H9 (cell line): Measurements from ENCODE around the gene PITPNM3. TPM values are rescaled to one million over a fixed set of nuclear protein-coding genes. Genes with fewer than 3 reads are reported as not detected.

Experiments used
- DNase-seq: peaks from one replicate; pipeline ENCODE4 v3.0.0-alpha.2; 2017
- H2AFZ ChIP-seq: one replicate; pipeline ENCODE4 v1.6.1; 2013; ENCODE audit warnings: mild to moderate bottlenecking, low read length, control low read depth, moderate library complexity
- H2AK5ac ChIP-seq: 2 replicates; pipeline ENCODE4 v1.6.1; 2013; ENCODE audit warnings: low read length, control low read depth, mixed read lengths; ENCODE audit not compliant: insufficient read length
- H2BK120ac ChIP-seq: one replicate; pipeline ENCODE4 v1.6.1; 2013; ENCODE audit warnings: low read depth, mild to moderate bottlenecking, low read length, control low read depth, inconsistent platforms; ENCODE audit not compliant: poor library complexity, severe bottlenecking
- H2BK12ac ChIP-seq: 2 replicates; pipeline ENCODE4 v1.6.1; 2013; ENCODE audit warnings: low read length, control low read depth, mixed read lengths, low read depth; ENCODE audit not compliant: insufficient read length
- H2BK15ac ChIP-seq: 2 replicates; pipeline ENCODE4 v1.6.1; 2013; ENCODE audit warnings: low read depth, low read length, control low read depth
- H2BK20ac ChIP-seq: one replicate; pipeline ENCODE4 v1.6.1; 2013; ENCODE audit warnings: low read depth, mild to moderate bottlenecking, low read length, control low read depth, inconsistent platforms; ENCODE audit not compliant: poor library complexity, severe bottlenecking
- H2BK5ac ChIP-seq: 2 replicates; pipeline ENCODE4 v1.6.1; 2013; ENCODE audit warnings: low read length, control low read depth, mixed read lengths; ENCODE audit not compliant: insufficient read length
- H3K14ac ChIP-seq: 2 replicates; pipeline ENCODE4 v1.6.1; 2013; ENCODE audit warnings: low read length, control low read depth; ENCODE audit not compliant: insufficient read depth
- H3K18ac ChIP-seq: 2 replicates; pipeline ENCODE4 v1.6.1; 2013; ENCODE audit warnings: low read depth, mild to moderate bottlenecking, mixed read lengths, low read length, control low read depth; ENCODE audit not compliant: insufficient read length
- H3K23ac ChIP-seq: 2 replicates; pipeline ENCODE4 v1.6.1; 2013; ENCODE audit warnings: low read length, control low read depth, mixed read lengths, low read depth; ENCODE audit not compliant: insufficient read length
- H3K23me2 ChIP-seq: 2 replicates; pipeline ENCODE4 v1.6.1; 2013; ENCODE audit warnings: low read depth, mild to moderate bottlenecking, mixed read lengths, low read length, control low read depth; ENCODE audit not compliant: insufficient read length, poor library complexity, severe bottlenecking
- H3K27ac ChIP-seq: 2 replicates; pipeline ENCODE4 v1.5.1; 2013; ENCODE audit warnings: low read length, control low read depth, mixed read lengths, low read depth; ENCODE audit not compliant: insufficient read length
- H3K27me3 ChIP-seq: 2 replicates; pipeline ENCODE4 v1.6.1; 2013; ENCODE audit warnings: low read length, control low read depth, inconsistent platforms; ENCODE audit not compliant: insufficient read depth
- H3K4ac ChIP-seq: 2 replicates; pipeline ENCODE4 v1.6.1; 2013; ENCODE audit warnings: low read depth, mild to moderate bottlenecking, control low read depth, inconsistent platforms, low read length, moderate library complexity
- H3K4me1 ChIP-seq: 2 replicates; pipeline ENCODE4 v1.6.1; 2013; ENCODE audit warnings: low read length, control low read depth, inconsistent platforms; ENCODE audit not compliant: insufficient read depth
- H3K4me2 ChIP-seq: 2 replicates; pipeline ENCODE4 v1.6.1; 2013; ENCODE audit warnings: low read length, control low read depth, mixed read lengths; ENCODE audit not compliant: insufficient read length, insufficient read depth
- H3K56ac ChIP-seq: 2 replicates; pipeline ENCODE4 v1.6.1; 2013; ENCODE audit warnings: low read depth, mild to moderate bottlenecking, mixed read lengths, low read length, control low read depth; ENCODE audit not compliant: insufficient read length
- H3K79me1 ChIP-seq: 2 replicates; pipeline ENCODE4 v1.6.1; 2013; ENCODE audit warnings: low read depth, mild to moderate bottlenecking, moderate library complexity, low read length, control low read depth, inconsistent platforms; ENCODE audit not compliant: insufficient read depth, poor library complexity, severe bottlenecking
- H3K79me2 ChIP-seq: 2 replicates; pipeline ENCODE4 v1.6.1; 2013; ENCODE audit warnings: low read length, control low read depth, inconsistent platforms; ENCODE audit not compliant: insufficient read depth
- H3K9ac ChIP-seq: 2 replicates; pipeline ENCODE4 v1.6.1; 2013; ENCODE audit warnings: low read length, control low read depth, mixed read lengths; ENCODE audit not compliant: insufficient read length; ENCODE audit errors: extremely low read depth
- H3K9me3 ChIP-seq: one replicate; pipeline ENCODE4 v1.6.1; 2013; ENCODE audit warnings: low read depth, low read length, inconsistent platforms; ENCODE audit not compliant: control insufficient read depth
- H3T11ph ChIP-seq: one replicate; pipeline ENCODE4 v1.6.1; 2013; ENCODE audit warnings: mild to moderate bottlenecking, low read length, control low read depth, inconsistent platforms
- H4K20me1 ChIP-seq: one replicate; pipeline ENCODE4 v1.6.1; 2013; ENCODE audit not compliant: control insufficient read depth, insufficient read length, insufficient read depth
- H4K5ac ChIP-seq: 2 replicates; pipeline ENCODE4 v1.6.1; 2013; ENCODE audit warnings: low read depth, mild to moderate bottlenecking, mixed read lengths, low read length, control low read depth; ENCODE audit not compliant: insufficient read length
- H4K8ac ChIP-seq: replicated peaks from 2 replicates; pipeline ENCODE4 v1.6.1; 2013; ENCODE audit warnings: low read length, control low read depth, mixed read lengths, low read depth; ENCODE audit not compliant: insufficient read length
- H4K91ac ChIP-seq: 2 replicates; pipeline ENCODE4 v1.6.1; 2013; ENCODE audit warnings: low read depth, mild to moderate bottlenecking, moderate library complexity, mixed read lengths, low read length, control low read depth; ENCODE audit not compliant: insufficient read length
- H3K27ac Mint-ChIP-seq, 3 experiments: 2 replicates in 2 of 3; 3 replicates in 1 of 3; pipeline ENCODE4 v1.8.0; 2020 to 2021; ENCODE audit warnings: mixed read lengths in 3 of 3, mild to moderate bottlenecking in 1 of 3, moderate library complexity in 1 of 3
- H3K27me3 Mint-ChIP-seq: 2 replicates; pipeline ENCODE4 v1.8.0; 2021; ENCODE audit warnings: low read depth, mild to moderate bottlenecking, moderate library complexity, mixed read lengths
- H3K36me3 Mint-ChIP-seq, 3 experiments: 2 replicates in 2 of 3; 3 replicates in 1 of 3; pipeline ENCODE4 v1.8.0; 2020 to 2021; ENCODE audit warnings: low read depth in 3 of 3, mixed read lengths in 3 of 3; ENCODE audit not compliant: insufficient read depth in 1 of 3
- H3K4me1 Mint-ChIP-seq, 2 experiments: 2 replicates each; pipeline ENCODE4 v1.8.0; 2020; ENCODE audit warnings: mixed read lengths in 2 of 2
- H3K4me3 Mint-ChIP-seq, 2 experiments: 2 replicates in 1 of 2; 3 replicates in 1 of 2; pipeline ENCODE4 v1.8.0; 2020 to 2021; ENCODE audit warnings: mild to moderate bottlenecking in 2 of 2, mixed read lengths in 2 of 2, moderate library complexity in 1 of 2
- H3K9me3 Mint-ChIP-seq, 2 experiments: 2 replicates in 1 of 2; 3 replicates in 1 of 2; pipeline ENCODE4 v1.8.0; 2020; ENCODE audit warnings: mild to moderate bottlenecking in 2 of 2, mixed read lengths in 2 of 2, moderate library complexity in 1 of 2
- WGBS: extraction: QIAGEN DNeasy Blood & Tissue Kit; methylation state at CpG from one replicate; pipeline ENCODE4 v1.1.7; 2013; ENCODE audit warnings: missing lambda C conversion rate, low lambda C conversion rate, mixed read lengths; ENCODE audit not compliant: insufficient read length; ENCODE audit errors: extremely low coverage; 5-methylcytosine and 5-hydroxymethylcytosine counted together
- total RNA-seq: library from RNA; stranded (reverse); gene quantifications from 2 replicates; pipeline ENCODE4 v1.2.1, GENCODE V29; 2021
- TF ChIP-seq, protein P1 (sequence below): fragments of 200-600 bp; sonication (generic); conservative IDR thresholded peaks from 3 replicates; pipeline ENCODE4 v1.8.0; 2021; ENCODE audit warnings: antibody characterized with exemption, mild to moderate bottlenecking

The PITPNM3 gene
- total RNA-seq, 1 experiment from 2014 or later, result 3.4 TPM

DNA sequence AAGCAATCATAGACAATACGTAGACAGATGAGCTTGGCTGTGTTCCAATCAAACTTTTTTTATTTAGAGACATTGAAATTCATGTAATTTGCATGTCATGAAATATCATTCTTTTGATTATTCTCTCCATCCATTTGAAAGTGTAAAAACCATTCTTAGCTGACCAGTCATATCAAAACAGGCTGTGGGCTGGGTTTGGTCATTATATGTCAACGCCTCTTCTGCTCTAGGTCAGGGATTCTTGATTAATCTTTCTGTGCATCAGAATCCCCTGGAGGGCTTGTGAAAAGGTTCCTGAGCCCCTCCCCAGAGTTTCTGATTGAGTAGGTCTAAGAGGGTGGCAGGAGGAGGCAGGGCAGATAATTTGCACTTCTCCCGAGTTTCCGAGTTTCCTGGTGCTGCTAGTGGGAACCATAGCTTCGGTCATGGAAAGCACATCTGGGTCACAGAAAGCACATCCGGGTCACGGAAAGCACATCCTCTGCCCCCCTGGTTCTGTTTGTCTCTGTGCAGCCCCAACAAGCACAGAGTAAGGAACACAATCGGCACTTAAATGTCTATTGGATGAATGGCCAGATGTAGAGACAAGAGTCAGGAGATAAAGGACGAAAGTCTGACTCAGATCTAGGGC is 95.7 kb downstream of the PITPNM3 start:
- Histone ChIP-seq H2AK5ac (no peak overlapping the region), H2BK12ac (no peak overlapping the region), H3K4me1 (peaks cover 15% of the 10 kb centered on the region; the same call in 1 of the 2 replicates), H3K27me3 (no peaks in the 10 kb centered on the region; the same call in 1 of the 2 replicates), H3K18ac (no peak overlapping the region), H3K27ac (no peak overlapping the region), H2BK120ac (no peak overlapping the region), H4K91ac (no peak overlapping the region), H4K5ac (no peak overlapping the region), H2BK20ac (no peak overlapping the region), H3T11ph (no peak overlapping the region), H2BK5ac (no peak overlapping the region), H3K79me1 (no peaks in the 10 kb centered on the region), H3K56ac (no peak overlapping the region), H4K8ac (no peak overlapping the region), H3K4ac (no peak overlapping the region), H3K4me2 (no peak overlapping the region), H2AFZ (no peak overlapping the region), H3K79me2 (no peaks in the 10 kb centered on the region), H3K14ac (no peak overlapping the region), H3K9ac (no peak overlapping the region), H3K23ac (no peak overlapping the region), H3K9me3 (no peaks in the 10 kb centered on the region), H2BK15ac (no peak overlapping the region), H3K23me2 (no peaks in the 10 kb centered on the region), H4K20me1 (no peaks in the 10 kb centered on the region)
- Mint-ChIP-seq H3K4me3 (no peak overlapping the region), H3K4me1 (peaks cover 33 to 38% of the 10 kb centered on the region in 2 experiments), H3K27ac (0 out of 7 replicates have a peak overlapping the region, but pooled peaks of 1 of the 3 experiments have one; percentile 10), H3K36me3 (peaks cover 0 to 1% (median 0%) of the 10 kb centered on the region in 3 experiments; a peak in 1 of 7 replicates), H3K9me3 (no peaks in the 10 kb centered on the region; a peak in 1 of 5 replicates), H3K27me3 (peaks cover 3% of the 10 kb centered on the region)
- no CpG with 5 or more reads among the region's 9 CpGs for WGBS
- TF ChIP-seq, protein P1, sequence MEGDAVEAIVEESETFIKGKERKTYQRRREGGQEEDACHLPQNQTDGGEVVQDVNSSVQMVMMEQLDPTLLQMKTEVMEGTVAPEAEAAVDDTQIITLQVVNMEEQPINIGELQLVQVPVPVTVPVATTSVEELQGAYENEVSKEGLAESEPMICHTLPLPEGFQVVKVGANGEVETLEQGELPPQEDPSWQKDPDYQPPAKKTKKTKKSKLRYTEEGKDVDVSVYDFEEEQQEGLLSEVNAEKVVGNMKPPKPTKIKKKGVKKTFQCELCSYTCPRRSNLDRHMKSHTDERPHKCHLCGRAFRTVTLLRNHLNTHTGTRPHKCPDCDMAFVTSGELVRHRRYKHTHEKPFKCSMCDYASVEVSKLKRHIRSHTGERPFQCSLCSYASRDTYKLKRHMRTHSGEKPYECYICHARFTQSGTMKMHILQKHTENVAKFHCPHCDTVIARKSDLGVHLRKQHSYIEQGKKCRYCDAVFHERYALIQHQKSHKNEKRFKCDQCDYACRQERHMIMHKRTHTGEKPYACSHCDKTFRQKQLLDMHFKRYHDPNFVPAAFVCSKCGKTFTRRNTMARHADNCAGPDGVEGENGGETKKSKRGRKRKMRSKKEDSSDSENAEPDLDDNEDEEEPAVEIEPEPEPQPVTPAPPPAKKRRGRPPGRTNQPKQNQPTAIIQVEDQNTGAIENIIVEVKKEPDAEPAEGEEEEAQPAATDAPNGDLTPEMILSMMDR, result no peak
- DNase-seq, result no peak
